HepG2 (cell line): Measurements from ENCODE around the gene NRL.

Experiments
- FOXO1 ChIP-seq: sonication (generic); formaldehyde crosslinking; IDR thresholded peaks from 2 replicates; pipeline ENCODE4 v1.4.0; 2020; ENCODE audit warnings: missing genetic modification reagents
- HNRNPL ChIP-seq: fragments of 200-400 bp; formaldehyde crosslinking; IDR thresholded peaks from 2 replicates; pipeline ENCODE4 v1.6.1; 2017; ENCODE audit warnings: mild to moderate bottlenecking, low read depth, low read length
- TBP ChIP-seq: sonication (generic); formaldehyde crosslinking; IDR thresholded peaks from 2 replicates; pipeline ENCODE4 v1.5.0; 2020; ENCODE audit warnings: missing genetic modification reagents
- ZNF557 ChIP-seq: sonication (generic); formaldehyde crosslinking; IDR thresholded peaks from 2 replicates; pipeline ENCODE4 v1.4.0; 2020; ENCODE audit warnings: missing genetic modification reagents
- TF ChIP-seq, protein P1 (sequence below): IDR thresholded peaks from 2 replicates; pipeline ENCODE4 v1.6.1; 2016
- TF ChIP-seq, protein P2 (sequence below): sonication (generic); formaldehyde crosslinking; IDR thresholded peaks from 2 replicates; pipeline ENCODE4 v1.8.0; 2022; ENCODE audit warnings: mild to moderate bottlenecking, missing genetic modification reagents; ENCODE audit not compliant: insufficient replicate concordance
- TF ChIP-seq, protein P3 (sequence below), 2 experiments: IDR thresholded peaks; 2 replicates each; pipeline ENCODE4 v1.6.1; 2011 to 2012; ENCODE audit warnings: low read length in 2 of 2, borderline replicate concordance in 1 of 2, low read depth in 1 of 2, mild to moderate bottlenecking in 1 of 2, moderate library complexity in 1 of 2
- TF ChIP-seq, protein P4 (sequence below): sonication (generic); formaldehyde crosslinking; IDR thresholded peaks from 2 replicates; pipeline ENCODE4 v1.5.0; 2020; ENCODE audit warnings: mild to moderate bottlenecking, missing genetic modification reagents, moderate library complexity

DNA sequence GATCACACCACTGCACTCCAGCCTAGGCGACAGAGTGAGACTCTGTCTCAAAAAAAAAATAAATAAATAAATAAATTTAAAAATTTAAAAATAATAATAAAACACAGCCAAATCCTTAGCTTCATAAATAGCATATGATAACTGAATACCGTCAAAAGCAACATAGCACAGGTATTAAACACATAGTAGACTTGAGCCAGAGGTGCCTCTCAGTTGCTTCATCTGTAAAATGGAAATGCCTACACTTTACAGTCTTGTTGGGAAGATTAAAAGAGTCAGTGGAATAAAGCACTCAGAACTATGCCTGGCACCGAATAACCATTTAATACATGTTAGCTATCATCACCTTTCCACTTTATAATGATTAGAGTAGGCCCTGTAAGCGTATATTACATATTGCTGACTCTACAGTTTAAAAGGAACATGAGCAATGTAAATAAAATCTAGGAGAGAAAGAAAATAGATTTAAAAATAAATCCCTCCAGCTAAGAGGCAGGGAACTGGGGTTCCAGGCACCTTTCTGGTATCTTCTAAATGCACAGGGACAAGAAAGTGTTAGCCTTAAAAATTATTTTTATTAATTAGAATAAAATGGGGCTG lies 8.0 kb downstream of the NRL start:
- TF ChIP-seq, protein P1, sequence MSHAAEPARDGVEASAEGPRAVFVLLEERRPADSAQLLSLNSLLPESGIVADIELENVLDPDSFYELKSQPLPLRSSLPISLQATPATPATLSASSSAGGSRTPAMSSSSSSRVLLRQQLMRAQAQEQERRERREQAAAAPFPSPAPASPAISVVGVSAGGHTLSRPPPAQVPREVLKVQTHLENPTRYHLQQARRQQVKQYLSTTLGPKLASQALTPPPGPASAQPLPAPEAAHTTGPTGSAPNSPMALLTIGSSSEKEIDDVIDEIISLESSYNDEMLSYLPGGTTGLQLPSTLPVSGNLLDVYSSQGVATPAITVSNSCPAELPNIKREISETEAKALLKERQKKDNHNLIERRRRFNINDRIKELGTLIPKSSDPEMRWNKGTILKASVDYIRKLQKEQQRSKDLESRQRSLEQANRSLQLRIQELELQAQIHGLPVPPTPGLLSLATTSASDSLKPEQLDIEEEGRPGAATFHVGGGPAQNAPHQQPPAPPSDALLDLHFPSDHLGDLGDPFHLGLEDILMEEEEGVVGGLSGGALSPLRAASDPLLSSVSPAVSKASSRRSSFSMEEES (CRISPR knock-in tag): no peak
- TF ChIP-seq, protein P2, sequence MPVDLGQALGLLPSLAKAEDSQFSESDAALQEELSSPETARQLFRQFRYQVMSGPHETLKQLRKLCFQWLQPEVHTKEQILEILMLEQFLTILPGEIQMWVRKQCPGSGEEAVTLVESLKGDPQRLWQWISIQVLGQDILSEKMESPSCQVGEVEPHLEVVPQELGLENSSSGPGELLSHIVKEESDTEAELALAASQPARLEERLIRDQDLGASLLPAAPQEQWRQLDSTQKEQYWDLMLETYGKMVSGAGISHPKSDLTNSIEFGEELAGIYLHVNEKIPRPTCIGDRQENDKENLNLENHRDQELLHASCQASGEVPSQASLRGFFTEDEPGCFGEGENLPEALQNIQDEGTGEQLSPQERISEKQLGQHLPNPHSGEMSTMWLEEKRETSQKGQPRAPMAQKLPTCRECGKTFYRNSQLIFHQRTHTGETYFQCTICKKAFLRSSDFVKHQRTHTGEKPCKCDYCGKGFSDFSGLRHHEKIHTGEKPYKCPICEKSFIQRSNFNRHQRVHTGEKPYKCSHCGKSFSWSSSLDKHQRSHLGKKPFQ (CRISPR knock-in tag): no peak
- TF ChIP-seq, protein P3, sequence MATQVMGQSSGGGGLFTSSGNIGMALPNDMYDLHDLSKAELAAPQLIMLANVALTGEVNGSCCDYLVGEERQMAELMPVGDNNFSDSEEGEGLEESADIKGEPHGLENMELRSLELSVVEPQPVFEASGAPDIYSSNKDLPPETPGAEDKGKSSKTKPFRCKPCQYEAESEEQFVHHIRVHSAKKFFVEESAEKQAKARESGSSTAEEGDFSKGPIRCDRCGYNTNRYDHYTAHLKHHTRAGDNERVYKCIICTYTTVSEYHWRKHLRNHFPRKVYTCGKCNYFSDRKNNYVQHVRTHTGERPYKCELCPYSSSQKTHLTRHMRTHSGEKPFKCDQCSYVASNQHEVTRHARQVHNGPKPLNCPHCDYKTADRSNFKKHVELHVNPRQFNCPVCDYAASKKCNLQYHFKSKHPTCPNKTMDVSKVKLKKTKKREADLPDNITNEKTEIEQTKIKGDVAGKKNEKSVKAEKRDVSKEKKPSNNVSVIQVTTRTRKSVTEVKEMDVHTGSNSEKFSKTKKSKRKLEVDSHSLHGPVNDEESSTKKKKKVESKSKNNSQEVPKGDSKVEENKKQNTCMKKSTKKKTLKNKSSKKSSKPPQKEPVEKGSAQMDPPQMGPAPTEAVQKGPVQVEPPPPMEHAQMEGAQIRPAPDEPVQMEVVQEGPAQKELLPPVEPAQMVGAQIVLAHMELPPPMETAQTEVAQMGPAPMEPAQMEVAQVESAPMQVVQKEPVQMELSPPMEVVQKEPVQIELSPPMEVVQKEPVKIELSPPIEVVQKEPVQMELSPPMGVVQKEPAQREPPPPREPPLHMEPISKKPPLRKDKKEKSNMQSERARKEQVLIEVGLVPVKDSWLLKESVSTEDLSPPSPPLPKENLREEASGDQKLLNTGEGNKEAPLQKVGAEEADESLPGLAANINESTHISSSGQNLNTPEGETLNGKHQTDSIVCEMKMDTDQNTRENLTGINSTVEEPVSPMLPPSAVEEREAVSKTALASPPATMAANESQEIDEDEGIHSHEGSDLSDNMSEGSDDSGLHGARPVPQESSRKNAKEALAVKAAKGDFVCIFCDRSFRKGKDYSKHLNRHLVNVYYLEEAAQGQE (IDR thresholded peaks at IDR 0.05; ENCODE audit: borderline replicate concordance in 1 of 2, low read depth in 1 of 2, low read length in 2 of 2): no peak
- TF ChIP-seq FOXO1 (no peak), HNRNPL (no peak), TBP (no peak), ZNF557 (CRISPR knock-in tag) (no peak)
- TF ChIP-seq, protein P4, sequence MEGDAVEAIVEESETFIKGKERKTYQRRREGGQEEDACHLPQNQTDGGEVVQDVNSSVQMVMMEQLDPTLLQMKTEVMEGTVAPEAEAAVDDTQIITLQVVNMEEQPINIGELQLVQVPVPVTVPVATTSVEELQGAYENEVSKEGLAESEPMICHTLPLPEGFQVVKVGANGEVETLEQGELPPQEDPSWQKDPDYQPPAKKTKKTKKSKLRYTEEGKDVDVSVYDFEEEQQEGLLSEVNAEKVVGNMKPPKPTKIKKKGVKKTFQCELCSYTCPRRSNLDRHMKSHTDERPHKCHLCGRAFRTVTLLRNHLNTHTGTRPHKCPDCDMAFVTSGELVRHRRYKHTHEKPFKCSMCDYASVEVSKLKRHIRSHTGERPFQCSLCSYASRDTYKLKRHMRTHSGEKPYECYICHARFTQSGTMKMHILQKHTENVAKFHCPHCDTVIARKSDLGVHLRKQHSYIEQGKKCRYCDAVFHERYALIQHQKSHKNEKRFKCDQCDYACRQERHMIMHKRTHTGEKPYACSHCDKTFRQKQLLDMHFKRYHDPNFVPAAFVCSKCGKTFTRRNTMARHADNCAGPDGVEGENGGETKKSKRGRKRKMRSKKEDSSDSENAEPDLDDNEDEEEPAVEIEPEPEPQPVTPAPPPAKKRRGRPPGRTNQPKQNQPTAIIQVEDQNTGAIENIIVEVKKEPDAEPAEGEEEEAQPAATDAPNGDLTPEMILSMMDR (CRISPR knock-in tag): no peak
